Colonic mucosa (tissue), 4 donors: ENCODE measurements around the gene SLC24A3. TPM values are rescaled to one million over a fixed set of nuclear protein-coding genes. Genes with fewer than 3 reads are reported as not detected.

Experiments
- DNase-seq: peaks from one replicate; pipeline ENCODE4 v3.0.0-alpha.2; 2020
- H3K27ac ChIP-seq: fragments of 200-600 bp; one replicate; pipeline ENCODE4 v1.8.0; 2021
- H3K27me3 ChIP-seq: fragments of 200-600 bp; one replicate; pipeline ENCODE4 v1.8.0; 2021
- H3K36me3 ChIP-seq: fragments of 200-600 bp; one replicate; pipeline ENCODE4 v1.8.0; 2021
- H3K4me1 ChIP-seq: fragments of 200-600 bp; one replicate; pipeline ENCODE4 v1.8.0; 2021; ENCODE audit warnings: mild to moderate bottlenecking
- H3K4me3 ChIP-seq: fragments of 200-600 bp; one replicate; pipeline ENCODE4 v1.8.0; 2021
- H3K9ac ChIP-seq, 2 donors: one replicate each; pipeline ENCODE4 v1.7.0; 2013; ENCODE audit warnings: control low read depth in 2 of 2, low read depth in 2 of 2, low read length in 2 of 2
- H3K9me3 ChIP-seq: fragments of 200-600 bp; one replicate; pipeline ENCODE4 v1.8.0; 2021
- intact Hi-C: fragments of 100-400 bp; cut with DNase I; formaldehyde crosslinking; loops from one replicate; pipeline ENCODE4 v1.14.1; 2022
- total RNA-seq, 2 donors: library from RNA; stranded (reverse); fragmentation: NEBNext Ultra II Directional in 1 of 2; extraction: Animal tissue kit (Norgen Biotek cat#: 25700) in 1 of 2; gene quantifications; one replicate each; pipeline ENCODE4 v1.2.1, GENCODE V29; 2021
- TF ChIP-seq, protein P1 (sequence below): fragments of 200-600 bp; IDR thresholded peaks from one replicate; pipeline ENCODE4 v1.8.0; 2022; ENCODE audit warnings: antibody characterized with exemption, mild to moderate bottlenecking
- donor health status: healthy.
- donor health status: DM: no; HTN: no; CAD: no.
- donor health status: DM: no; HTN: no; CAD: no.

Gene SLC24A3
- total RNA-seq, 2 donors from 2014 or later = 3.6 to 6.6 TPM

GRCh38 chr20:19341348-19342053 is 129.1 kb downstream of the SLC24A3 start:
- no peak overlapping the region for H3K27ac ChIP-seq
- no peaks in the 10 kb centered on the region for H3K9me3 ChIP-seq
- no peak overlapping the region for H3K4me3 ChIP-seq
- H3K36me3 ChIP-seq = no peaks in the 10 kb centered on the region
- H3K9ac ChIP-seq = no peak overlapping the region
- TF ChIP-seq, protein P1, sequence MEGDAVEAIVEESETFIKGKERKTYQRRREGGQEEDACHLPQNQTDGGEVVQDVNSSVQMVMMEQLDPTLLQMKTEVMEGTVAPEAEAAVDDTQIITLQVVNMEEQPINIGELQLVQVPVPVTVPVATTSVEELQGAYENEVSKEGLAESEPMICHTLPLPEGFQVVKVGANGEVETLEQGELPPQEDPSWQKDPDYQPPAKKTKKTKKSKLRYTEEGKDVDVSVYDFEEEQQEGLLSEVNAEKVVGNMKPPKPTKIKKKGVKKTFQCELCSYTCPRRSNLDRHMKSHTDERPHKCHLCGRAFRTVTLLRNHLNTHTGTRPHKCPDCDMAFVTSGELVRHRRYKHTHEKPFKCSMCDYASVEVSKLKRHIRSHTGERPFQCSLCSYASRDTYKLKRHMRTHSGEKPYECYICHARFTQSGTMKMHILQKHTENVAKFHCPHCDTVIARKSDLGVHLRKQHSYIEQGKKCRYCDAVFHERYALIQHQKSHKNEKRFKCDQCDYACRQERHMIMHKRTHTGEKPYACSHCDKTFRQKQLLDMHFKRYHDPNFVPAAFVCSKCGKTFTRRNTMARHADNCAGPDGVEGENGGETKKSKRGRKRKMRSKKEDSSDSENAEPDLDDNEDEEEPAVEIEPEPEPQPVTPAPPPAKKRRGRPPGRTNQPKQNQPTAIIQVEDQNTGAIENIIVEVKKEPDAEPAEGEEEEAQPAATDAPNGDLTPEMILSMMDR = no peak
- no peaks in the 10 kb centered on the region for H3K27me3 ChIP-seq
- intact Hi-C loops = no loop called here
- H3K4me1 ChIP-seq = no peaks in the 10 kb centered on the region
- DNase-seq = no peak

GRCh38 chr20:19344341-19344740 is 131.9 kb downstream of the SLC24A3 start:
- no peaks in the 10 kb centered on the region for H3K27me3 ChIP-seq
- no peak overlapping the region for H3K9ac ChIP-seq
- no peaks in the 10 kb centered on the region for H3K9me3 ChIP-seq
- no peak overlapping the region for H3K27ac ChIP-seq
- TF ChIP-seq, protein P1 = no peak
- no peak for DNase-seq
- no peaks in the 10 kb centered on the region for H3K36me3 ChIP-seq
- H3K4me1 ChIP-seq = no peaks in the 10 kb centered on the region
- H3K4me3 ChIP-seq = no peak overlapping the region
- intact Hi-C loops = no loop called here

DNA sequence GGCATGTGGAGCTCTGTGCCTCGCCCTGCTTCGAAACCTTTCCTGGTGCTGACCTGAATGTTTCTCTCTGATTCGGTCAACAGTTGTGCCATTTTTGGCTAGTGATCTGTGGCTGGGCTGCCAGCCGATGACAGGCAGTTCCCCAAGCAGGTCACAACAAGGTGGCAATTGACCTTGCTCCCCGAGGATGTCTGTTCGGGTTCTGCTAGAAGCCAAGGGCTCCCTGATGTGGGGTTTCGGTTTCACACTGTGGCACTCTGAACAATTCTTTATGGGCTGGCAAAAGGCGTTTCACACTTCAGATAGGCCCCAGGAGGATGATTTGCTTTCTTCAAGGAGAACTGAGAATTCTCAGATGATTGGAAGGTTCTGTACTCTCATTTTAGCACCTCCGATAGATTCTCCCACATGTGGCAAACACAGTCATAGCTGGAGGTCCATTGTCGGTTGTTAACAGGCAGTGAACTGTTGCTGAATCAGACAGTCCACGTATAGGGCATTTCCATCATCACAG is 135.6 kb downstream of the SLC24A3 start:
- Histone ChIP-seq H3K9me3 (no peaks in the 10 kb centered on the region), H3K27ac (no peak overlapping the region), H3K4me3 (no peak overlapping the region), H3K9ac (no peak overlapping the region), H3K36me3 (no peaks in the 10 kb centered on the region), H3K27me3 (no peaks in the 10 kb centered on the region), H3K4me1 (no peaks in the 10 kb centered on the region)
- intact Hi-C loops = no loop called here
- DNase-seq = no peak
- TF ChIP-seq, protein P1 = no peak

GRCh38 chr20:19348582-19348981 is 136.1 kb downstream of the SLC24A3 start:
- no peaks in the 10 kb centered on the region for H3K27me3 ChIP-seq
- H3K4me1 ChIP-seq = no peaks in the 10 kb centered on the region
- H3K36me3 ChIP-seq = no peaks in the 10 kb centered on the region
- H3K27ac ChIP-seq = no peak overlapping the region
- H3K9ac ChIP-seq = no peak overlapping the region
- intact Hi-C loops = no loop called here
- no peaks in the 10 kb centered on the region for H3K9me3 ChIP-seq
- DNase-seq = no peak
- no peak overlapping the region for H3K4me3 ChIP-seq
- TF ChIP-seq, protein P1 = no peak

DNA sequence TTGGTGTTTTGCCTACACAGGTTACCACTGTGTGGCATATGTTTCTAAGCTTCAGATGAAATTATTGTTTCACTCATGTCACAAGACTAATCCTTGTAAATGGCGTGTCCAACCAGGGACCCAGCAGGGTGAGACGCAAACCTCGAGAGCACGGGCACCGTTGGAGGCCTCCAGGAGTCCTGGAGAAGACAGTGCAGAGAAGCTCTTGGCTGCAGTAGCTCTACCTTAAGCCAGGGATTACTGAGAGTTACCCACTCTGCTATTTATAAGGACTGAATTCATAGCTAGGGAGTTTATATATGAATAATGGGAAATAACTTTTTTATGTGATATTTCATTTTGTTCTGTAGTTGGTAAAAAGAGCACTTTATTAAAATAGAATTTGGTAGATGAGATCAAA is 137.4 kb downstream of the SLC24A3 start:
- intact Hi-C loops = no loop called here
- H3K27ac ChIP-seq = no peak overlapping the region
- TF ChIP-seq, protein P1 = no peak
- H3K36me3 ChIP-seq = no peaks in the 10 kb centered on the region
- no peak overlapping the region for H3K9ac ChIP-seq
- no peaks in the 10 kb centered on the region for H3K4me1 ChIP-seq
- no peaks in the 10 kb centered on the region for H3K27me3 ChIP-seq
- DNase-seq = no peak
- H3K4me3 ChIP-seq = no peak overlapping the region
- no peaks in the 10 kb centered on the region for H3K9me3 ChIP-seq
